HEK293 (cell line): ENCODE results near the gene TUBD1.
A peak's percentile ranks its signal among the peaks of the same experiment; 100 is the strongest.

Experiments
- CTCF ChIA-PET: fragments of 350-600 bp; formaldehyde crosslinking; extraction: SDS; loops from one replicate; lab custom pipeline; 2021; ENCODE audit warnings: antibody characterized with exemption; lab: Yijun Ruan, JAX
- POLR2A ChIA-PET: fragments of 300-600 bp; formaldehyde crosslinking; extraction: SDS; loops from one replicate; lab custom pipeline; 2020; ENCODE audit warnings: antibody characterized with exemption, inconsistent platforms; lab: Yijun Ruan, JAX
- H3K27ac ChIP-seq: fragments of 200-500 bp; sonication (Bioruptor generic); 2 replicates; pipeline ENCODE4 v1.5.1; 2014; ENCODE audit warnings: low read depth, low read length, control low read depth, inconsistent platforms; ENCODE audit errors: extremely low read depth
- H3K36me3 ChIP-seq, 2 experiments: fragments of 200-500 bp in 1 of 2; sonication (Bioruptor generic) in 1 of 2; 1 replicate in 1 of 2; 2 replicates in 1 of 2; pipeline ENCODE4 v1.5.1; 2014 to 2017; ENCODE audit warnings: inconsistent platforms in 2 of 2, low read length in 2 of 2; ENCODE audit not compliant: control insufficient read depth in 2 of 2, insufficient read depth in 1 of 2
- H3K4me1 ChIP-seq: fragments of 200-500 bp; sonication (Bioruptor generic); 2 replicates; pipeline ENCODE4 v1.5.1; 2014; ENCODE audit warnings: mild to moderate bottlenecking, low read length, inconsistent platforms; ENCODE audit not compliant: control insufficient read depth, insufficient read depth
- H3K4me3 ChIP-seq: 2 replicates; pipeline ENCODE4 v1.5.1; 2011; ENCODE audit warnings: low read depth, mild to moderate bottlenecking, control low read depth, low read length, moderate library complexity
- H3K9me3 ChIP-seq: fragments of 200-500 bp; sonication (Bioruptor generic); 2 replicates; pipeline ENCODE4 v1.5.1; 2014; ENCODE audit warnings: low read depth, low read length, inconsistent platforms; ENCODE audit not compliant: control insufficient read depth, insufficient read depth
- GLI2 ChIP-seq: fragments of 450-650 bp; formaldehyde crosslinking; IDR thresholded peaks from 2 replicates; pipeline ENCODE4; 2017; ENCODE audit warnings: missing biosample characterization, missing genetic modification characterization, low read depth, borderline replicate concordance
- GLIS1 ChIP-seq: fragments of 450-650 bp; formaldehyde crosslinking; IDR thresholded peaks from 2 replicates; pipeline ENCODE4 v1.5.1; 2016; ENCODE audit warnings: missing biosample characterization, missing genetic modification characterization
- KLF8 ChIP-seq: fragments of 450-650 bp; formaldehyde crosslinking; IDR thresholded peaks from 2 replicates; pipeline ENCODE4 v1.5.1; 2016; ENCODE audit warnings: missing biosample characterization, missing genetic modification characterization
- OSR2 ChIP-seq: fragments of 450-650 bp; formaldehyde crosslinking; IDR thresholded peaks from 2 replicates; pipeline ENCODE4 v1.5.1; 2016; ENCODE audit warnings: missing biosample characterization, missing genetic modification characterization
- PBX3 ChIP-seq: sonication (generic); formaldehyde crosslinking; IDR thresholded peaks from 2 replicates; pipeline ENCODE4 v1.8.1; 2022; ENCODE audit warnings: mild to moderate bottlenecking, moderate library complexity, missing genetic modification reagents
- PRDM4 ChIP-seq: fragments of 450-650 bp; formaldehyde crosslinking; IDR thresholded peaks from 2 replicates; pipeline ENCODE4 v1.5.1; 2017; ENCODE audit warnings: missing biosample characterization, missing genetic modification characterization
- SCRT1 ChIP-seq: fragments of 450-650 bp; formaldehyde crosslinking; IDR thresholded peaks from 2 replicates; pipeline ENCODE4 v1.5.1; 2016; ENCODE audit warnings: missing biosample characterization, missing genetic modification characterization, borderline replicate concordance
- SCRT2 ChIP-seq: fragments of 450-650 bp; formaldehyde crosslinking; IDR thresholded peaks from 2 replicates; pipeline ENCODE4 v1.5.1; 2016; ENCODE audit warnings: missing biosample characterization, missing genetic modification characterization
- YY2 ChIP-seq: fragments of 450-650 bp; formaldehyde crosslinking; IDR thresholded peaks from 2 replicates; pipeline ENCODE4 v1.5.1; 2016; ENCODE audit warnings: missing biosample characterization, missing genetic modification characterization
- ZFHX2 ChIP-seq: fragments of 450-650 bp; formaldehyde crosslinking; conservative IDR thresholded peaks from 2 replicates; pipeline ENCODE4 v1.5.1; 2016; ENCODE audit warnings: missing biosample characterization, missing genetic modification characterization
- ZFP41 ChIP-seq: fragments of 450-650 bp; formaldehyde crosslinking; IDR thresholded peaks from 2 replicates; pipeline ENCODE4 v1.5.1; 2016; ENCODE audit warnings: missing biosample characterization, missing genetic modification characterization, borderline replicate concordance
- ZNF121 ChIP-seq: fragments of 450-650 bp; formaldehyde crosslinking; IDR thresholded peaks from 2 replicates; pipeline ENCODE4 v1.5.1; 2016; ENCODE audit warnings: missing biosample characterization, missing genetic modification characterization
- ZNF133 ChIP-seq: fragments of 450-650 bp; formaldehyde crosslinking; IDR thresholded peaks from 2 replicates; pipeline ENCODE4 v1.5.1; 2016; ENCODE audit warnings: missing biosample characterization, missing genetic modification characterization
- ZNF2 ChIP-seq: fragments of 450-650 bp; formaldehyde crosslinking; IDR thresholded peaks from 2 replicates; pipeline ENCODE4 v1.5.1; 2016; ENCODE audit warnings: missing biosample characterization, missing genetic modification characterization
- ZNF211 ChIP-seq: fragments of 450-650 bp; formaldehyde crosslinking; IDR thresholded peaks from 2 replicates; pipeline ENCODE4 v1.5.1; 2016; ENCODE audit warnings: low read depth, missing biosample characterization, missing genetic modification characterization
- ZNF292 ChIP-seq: fragments of 450-650 bp; formaldehyde crosslinking; IDR thresholded peaks from 2 replicates; pipeline ENCODE4 v1.5.1; 2016; ENCODE audit warnings: low read depth, missing biosample characterization, missing genetic modification characterization, borderline replicate concordance
- ZNF449 ChIP-seq: fragments of 450-650 bp; formaldehyde crosslinking; IDR thresholded peaks from 2 replicates; pipeline ENCODE4 v1.5.1; 2017; ENCODE audit warnings: missing biosample characterization, mild to moderate bottlenecking, missing genetic modification characterization, moderate library complexity
- ZNF521 ChIP-seq: fragments of 450-650 bp; formaldehyde crosslinking; IDR thresholded peaks from 2 replicates; pipeline ENCODE4 v1.5.1; 2017; ENCODE audit warnings: missing biosample characterization, mild to moderate bottlenecking, missing genetic modification characterization
- ZNF596 ChIP-seq: fragments of 450-650 bp; IDR thresholded peaks from 2 replicates; pipeline ENCODE4 v1.5.0; 2018; ENCODE audit warnings: missing biosample characterization, mild to moderate bottlenecking, missing genetic modification characterization, moderate library complexity
- ZNF600 ChIP-seq: fragments of 450-650 bp; formaldehyde crosslinking; IDR thresholded peaks from 2 replicates; pipeline ENCODE4 v1.5.1; 2016; ENCODE audit warnings: missing biosample characterization, missing genetic modification characterization
- ZNF639 ChIP-seq: fragments of 450-650 bp; formaldehyde crosslinking; IDR thresholded peaks from 2 replicates; pipeline ENCODE4 v1.5.1; 2016; ENCODE audit warnings: missing biosample characterization, missing genetic modification characterization
- TF ChIP-seq, protein P1 (sequence below): fragments of 450-650 bp; IDR thresholded peaks from 2 replicates; pipeline ENCODE4 v1.5.1; 2018; ENCODE audit warnings: missing biosample characterization, mild to moderate bottlenecking, missing genetic modification characterization

TUBD1 gene

DNA sequence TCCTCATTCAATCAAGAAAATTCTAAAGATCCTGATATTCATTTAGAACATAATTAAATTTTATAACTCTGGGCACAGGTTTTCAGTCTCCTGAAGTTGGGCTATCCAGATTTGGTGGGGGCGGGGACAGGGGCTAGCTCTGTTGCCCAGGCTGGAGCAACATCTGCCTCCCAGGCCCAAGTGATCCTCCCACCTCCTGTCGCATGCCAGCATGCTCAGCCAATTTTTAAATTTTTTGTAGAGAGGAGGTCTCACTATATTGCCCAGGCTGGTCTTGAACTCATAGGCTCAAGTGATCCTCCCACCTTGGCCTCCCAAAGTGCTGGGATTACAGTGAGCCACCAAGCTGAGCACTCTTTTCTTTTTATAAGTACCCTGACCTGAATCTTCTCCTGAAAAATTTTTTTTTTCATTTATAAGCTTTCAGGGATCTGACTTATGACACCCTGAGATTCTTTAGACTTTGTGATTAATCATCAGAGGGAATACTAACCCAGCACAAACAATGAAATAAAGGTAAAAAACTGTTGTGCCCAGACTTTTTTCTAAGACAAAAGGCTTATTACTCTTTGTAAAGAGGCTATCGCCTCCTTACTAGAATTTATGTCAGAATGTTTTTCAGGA lies 62.6 kb downstream of the TUBD1 start:
- Histone ChIP-seq H3K4me3 (no peak overlapping the region), H3K27ac (peak overlapping the region; percentile 95), H3K36me3 (no peaks in the 10 kb centered on the region; a peak in 1 of 3 replicates), H3K4me1 (peaks cover 39% of the 10 kb centered on the region), H3K9me3 (no peaks in the 10 kb centered on the region)
- CTCF ChIA-PET: interaction anchor here (0.6 to 1.9 kb wide), 4 partner anchors 18 to 85 kb away, joined by 3 to 19 read pairs (median 4); no protein-coding TSS in a partner anchor
- POLR2A ChIA-PET: interaction anchor here (1.1 to 2.7 kb wide), 4 partner anchors 8 to 76 kb away, joined by 3 to 23 read pairs (median 3); no protein-coding TSS in a partner anchor
- TF ChIP-seq SCRT1 (tag by site-specific recombination) (no peak), PBX3 (CRISPR knock-in tag) (no peak), ZNF639 (tag by site-specific recombination) (no peak), ZNF121 (tag by site-specific recombination) (0 out of 2 replicates have a peak, but pooled peaks have one; percentile 15), ZNF521 (no peak), ZNF449 (tag by site-specific recombination) (no peak), ZFHX2 (tag by site-specific recombination) (0 out of 2 replicates have a peak, but pooled peaks have one; percentile 35), ZNF292 (tag by site-specific recombination) (no peak), ZFP41 (no peak), YY2 (tag by site-specific recombination) (no peak)
- TF ChIP-seq, protein P1, sequence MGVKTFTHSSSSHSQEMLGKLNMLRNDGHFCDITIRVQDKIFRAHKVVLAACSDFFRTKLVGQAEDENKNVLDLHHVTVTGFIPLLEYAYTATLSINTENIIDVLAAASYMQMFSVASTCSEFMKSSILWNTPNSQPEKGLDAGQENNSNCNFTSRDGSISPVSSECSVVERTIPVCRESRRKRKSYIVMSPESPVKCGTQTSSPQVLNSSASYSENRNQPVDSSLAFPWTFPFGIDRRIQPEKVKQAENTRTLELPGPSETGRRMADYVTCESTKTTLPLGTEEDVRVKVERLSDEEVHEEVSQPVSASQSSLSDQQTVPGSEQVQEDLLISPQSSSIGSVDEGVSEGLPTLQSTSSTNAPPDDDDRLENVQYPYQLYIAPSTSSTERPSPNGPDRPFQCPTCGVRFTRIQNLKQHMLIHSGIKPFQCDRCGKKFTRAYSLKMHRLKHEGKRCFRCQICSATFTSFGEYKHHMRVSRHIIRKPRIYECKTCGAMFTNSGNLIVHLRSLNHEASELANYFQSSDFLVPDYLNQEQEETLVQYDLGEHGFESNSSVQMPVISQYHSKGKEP: 0 out of 2 replicates have a peak, but pooled peaks have one; percentile 21

DNA sequence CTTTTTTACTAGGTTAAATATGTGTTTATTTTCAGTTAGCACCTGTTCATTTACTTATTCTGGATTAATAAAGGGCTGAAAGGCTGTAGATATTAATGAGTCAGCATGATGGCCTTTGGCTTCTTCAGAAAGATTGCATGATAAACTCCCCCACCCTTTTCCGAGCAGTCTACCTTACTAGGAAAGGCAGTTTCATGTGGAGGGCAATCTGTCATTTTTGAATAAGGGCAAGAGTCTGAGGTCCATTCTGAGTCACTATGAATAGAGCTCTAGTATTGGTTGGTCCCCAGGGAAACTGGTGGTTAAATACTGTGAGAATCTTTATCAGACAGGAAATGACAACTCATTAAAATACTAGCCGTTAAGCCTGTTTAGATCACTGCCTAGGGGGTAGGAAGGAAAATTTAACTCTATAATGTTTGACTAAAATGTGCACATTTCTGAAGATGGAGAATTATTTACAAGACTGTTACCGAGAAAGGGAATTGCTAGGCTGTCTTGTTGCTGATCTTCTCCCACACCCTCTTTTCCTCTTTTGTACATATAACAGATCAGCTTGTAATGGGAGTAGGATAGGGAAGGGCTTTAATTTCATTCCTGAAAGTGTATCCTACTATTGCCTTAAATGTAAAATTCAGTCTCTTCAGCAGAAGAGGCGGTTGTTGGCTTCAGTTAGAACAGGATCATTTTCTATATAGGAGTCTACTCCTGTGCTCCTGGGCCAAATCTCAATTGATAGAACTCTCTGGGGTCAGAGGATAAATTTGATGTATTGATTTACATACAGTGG lies 63.3 kb downstream of the TUBD1 start:
- H3K27ac ChIP-seq: peak overlapping the region; percentile 95
- CTCF ChIA-PET: interaction anchor here (0.6 to 2.8 kb wide), 4 partner anchors 11 to 75 kb away, joined by 3 to 10 read pairs (median 4); no protein-coding TSS in a partner anchor
- TF ChIP-seq SCRT2: no peak
- TF ChIP-seq OSR2: peak; percentile 89
- peak; percentile 55 for TF ChIP-seq ZNF596
- peak; percentile 49; the same call in 1 of the 2 replicates for TF ChIP-seq KLF8 (tag by site-specific recombination)
- TF ChIP-seq GLIS1 (tag by site-specific recombination): peak; percentile 82
- no peak for TF ChIP-seq ZNF600 (tag by site-specific recombination)
- no peak for TF ChIP-seq ZNF211 (tag by site-specific recombination)
- TF ChIP-seq ZNF133 (tag by site-specific recombination): no peak
- TF ChIP-seq PRDM4 (tag by site-specific recombination): peak; percentile 99
- TF ChIP-seq ZNF2: peak; percentile 49; the same call in 1 of the 2 replicates
- TF ChIP-seq GLI2 (tag by site-specific recombination): peak; percentile 60; the same call in 1 of the 2 replicates

More for the DNA sequence above, 63.3 kb downstream of the TUBD1 start:
- Histone ChIP-seq H3K4me1 (peaks cover 39% of the 10 kb centered on the region), H3K36me3 (no peaks in the 10 kb centered on the region; a peak in 1 of 3 replicates), H3K9me3 (no peaks in the 10 kb centered on the region), H3K4me3 (peak overlapping the region; percentile 4; the same call in 1 of the 2 replicates)
- POLR2A ChIA-PET: interaction anchor here (0.5 to 3.5 kb wide), 7 partner anchors 9 to 122 kb away, joined by 3 to 23 read pairs (median 9); partner anchors contain the start of genes PTRH2 and VMP1
